Glutamatergic neuron (in vitro differentiated cells): ENCODE results near the gene RAPGEF5. TPM values are rescaled to one million over a fixed set of nuclear protein-coding genes. Genes with fewer than 3 reads are reported as not detected.

ENCODE experiments used
- DNase-seq: peaks from one replicate; pipeline ENCODE4 v3.0.0; 2022
- H3K27ac Mint-ChIP-seq: one replicate; pipeline ENCODE4 v1.8.0; 2020; ENCODE audit warnings: mild to moderate bottlenecking, mixed read lengths, inconsistent platforms; ENCODE audit not compliant: unreplicated experiment
- H3K27me3 Mint-ChIP-seq: one replicate; pipeline ENCODE4 v1.8.0; 2020; ENCODE audit warnings: mild to moderate bottlenecking, moderate library complexity, mixed read lengths, inconsistent platforms; ENCODE audit not compliant: unreplicated experiment
- H3K36me3 Mint-ChIP-seq: one replicate; pipeline ENCODE4 v1.8.0; 2020; ENCODE audit warnings: mild to moderate bottlenecking, mixed read lengths, inconsistent platforms; ENCODE audit not compliant: unreplicated experiment
- H3K4me1 Mint-ChIP-seq: one replicate; pipeline ENCODE4 v1.8.0; 2020; ENCODE audit warnings: mild to moderate bottlenecking, low read depth, mixed read lengths, inconsistent platforms; ENCODE audit not compliant: unreplicated experiment
- H3K4me3 Mint-ChIP-seq: one replicate; pipeline ENCODE4 v1.8.0; 2020; ENCODE audit warnings: mild to moderate bottlenecking, mixed read lengths, inconsistent platforms; ENCODE audit not compliant: unreplicated experiment
- H3K9me3 Mint-ChIP-seq: one replicate; pipeline ENCODE4 v1.8.0; 2020; ENCODE audit warnings: mild to moderate bottlenecking, moderate library complexity, mixed read lengths, inconsistent platforms; ENCODE audit not compliant: unreplicated experiment
- CTCF ChIP-seq: fragments of 200-600 bp; sonication (generic); IDR thresholded peaks from one replicate; pipeline ENCODE4 v1.5.0; 2021; ENCODE audit not compliant: partially characterized antibody, unreplicated experiment
- total RNA-seq: library from RNA; stranded (reverse); fragmentation: NEBNext Ultra II Directional; extraction: Animal tissue kit (Norgen Biotek cat#: 25700); gene quantifications from one replicate; pipeline ENCODE4 v1.2.1, GENCODE V29; 2021; ENCODE audit not compliant: unreplicated experiment

Gene RAPGEF5
- total RNA-seq, 1 donor from 2014 or later: 169 TPM

GRCh38 chr7:22137026-22137425 is 219.9 kb downstream of the RAPGEF5 start:
- H3K27me3 Mint-ChIP-seq: peaks cover 3% of the 10 kb centered on the region
- DNase-seq: no peak
- no peak overlapping the region for H3K4me3 Mint-ChIP-seq
- H3K27ac Mint-ChIP-seq: no peak overlapping the region
- peaks cover 2% of the 10 kb centered on the region for H3K9me3 Mint-ChIP-seq
- no peak for TF ChIP-seq CTCF
- peaks cover 10% of the 10 kb centered on the region for H3K4me1 Mint-ChIP-seq
- H3K36me3 Mint-ChIP-seq: peaks cover 4% of the 10 kb centered on the region

- no peak for TF ChIP-seq CTCF
- no peak for DNase-seq
- Mint-ChIP-seq H3K9me3 (no peaks in the 10 kb centered on the region), H3K27me3 (no peaks in the 10 kb centered on the region), H3K36me3 (no peaks in the 10 kb centered on the region), H3K4me3 (no peak overlapping the region), H3K27ac (no peak overlapping the region), H3K4me1 (peaks cover 2% of the 10 kb centered on the region)
Observed at GRCh38 chr7:22129819-22130580, 227.0 kb downstream of the RAPGEF5 start.

GRCh38 chr7:22129166-22129565 is 227.8 kb downstream of the RAPGEF5 start:
- peak overlapping the region; percentile 1 for H3K27ac Mint-ChIP-seq
- H3K36me3 Mint-ChIP-seq: no peaks in the 10 kb centered on the region
- H3K9me3 Mint-ChIP-seq: no peaks in the 10 kb centered on the region
- H3K4me1 Mint-ChIP-seq: peaks cover 2% of the 10 kb centered on the region
- no peak for TF ChIP-seq CTCF
- no peak overlapping the region for H3K4me3 Mint-ChIP-seq
- no peaks in the 10 kb centered on the region for H3K27me3 Mint-ChIP-seq
- DNase-seq: no peak

- Mint-ChIP-seq H3K36me3 (no peaks in the 10 kb centered on the region), H3K27ac (no peak overlapping the region), H3K4me1 (peaks cover 2% of the 10 kb centered on the region), H3K9me3 (no peaks in the 10 kb centered on the region), H3K27me3 (no peaks in the 10 kb centered on the region), H3K4me3 (no peak overlapping the region)
- DNase-seq: no peak
- TF ChIP-seq CTCF: no peak
Observed at GRCh38 chr7:22128528-22128920, 228.4 kb downstream of the RAPGEF5 start.

- Mint-ChIP-seq H3K27ac (no peak overlapping the region), H3K36me3 (no peaks in the 10 kb centered on the region), H3K27me3 (no peaks in the 10 kb centered on the region), H3K4me1 (peaks cover 2% of the 10 kb centered on the region), H3K9me3 (no peaks in the 10 kb centered on the region), H3K4me3 (no peak overlapping the region)
- no peak for DNase-seq
- no peak for TF ChIP-seq CTCF
Observed at GRCh38 chr7:22127835-22128527, 229.0 kb downstream of the RAPGEF5 start.
